ENCODE measurements around the gene MAP3K12. TPM values are rescaled to one million over a fixed set of nuclear protein-coding genes. Genes with fewer than 3 reads are reported as not detected.
"Not testable (repeated sequence)": the region's sequence is repeated elsewhere in the genome, so short reads cannot be mapped to it uniquely, and the experiment has no call there.

MAP3K12 gene
- total RNA-seq, 1 donor: 4.6 TPM

DNA sequence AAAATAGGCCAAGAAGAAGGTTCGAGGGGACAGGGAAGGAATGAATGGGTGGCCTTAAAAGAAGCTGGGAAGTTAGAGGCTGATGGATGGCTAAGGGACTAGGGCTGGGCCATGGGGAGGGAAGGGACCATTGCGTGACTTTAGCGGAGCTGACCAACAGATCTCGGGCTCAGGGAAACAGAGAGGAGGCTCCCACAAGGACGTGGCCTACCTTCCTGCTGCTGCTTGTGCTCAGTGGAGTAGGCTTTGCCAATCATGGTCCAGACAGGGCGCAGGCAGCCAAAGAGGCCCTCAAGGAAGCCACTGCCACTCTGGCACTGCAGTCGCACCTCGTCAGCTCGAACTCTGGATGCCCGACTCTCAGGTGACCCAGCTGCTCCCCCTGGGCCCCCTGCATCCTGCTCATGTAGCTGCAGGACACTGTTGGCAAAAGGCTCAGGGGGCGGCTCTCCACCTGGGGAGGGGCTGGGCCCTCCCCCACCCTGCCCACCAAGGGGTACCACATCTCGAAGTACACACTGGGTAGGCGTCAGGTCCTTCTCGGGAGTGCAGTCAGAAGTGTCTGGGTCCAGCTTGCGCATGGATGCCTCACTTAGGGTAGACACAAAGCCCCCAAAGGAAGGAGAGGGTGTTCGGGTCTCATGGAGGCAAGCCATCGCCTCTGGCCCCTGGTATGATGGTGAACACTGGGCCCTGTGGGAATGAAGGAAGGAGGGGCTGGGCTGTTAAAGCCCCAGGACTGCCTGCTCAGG, 12.3 kb downstream of the MAP3K12 start:
- Histone ChIP-seq H3K4me1 (ENCODE audit: insufficient read depth, low read length) (no peaks in the 10 kb centered on the region), H3K27me3 (ENCODE audit: insufficient read depth, low read length) (no peaks in the 10 kb centered on the region), H3K9me3 (ENCODE audit: low read depth, low read length) (no peaks in the 10 kb centered on the region), H3K4me3 (ENCODE audit: low read length) (no peak overlapping the region)

GRCh38 chr12:53485955-53486735, 13.1 kb downstream of the MAP3K12 start:
- H3K27me3 ChIP-seq (ENCODE audit: insufficient read depth, low read length): no peaks in the 10 kb centered on the region
- no peaks in the 10 kb centered on the region for H3K4me1 ChIP-seq (ENCODE audit: insufficient read depth, low read length)
- no peak overlapping the region for H3K4me3 ChIP-seq (ENCODE audit: low read length)
- H3K9me3 ChIP-seq (ENCODE audit: low read depth, low read length): no peaks in the 10 kb centered on the region

DNA sequence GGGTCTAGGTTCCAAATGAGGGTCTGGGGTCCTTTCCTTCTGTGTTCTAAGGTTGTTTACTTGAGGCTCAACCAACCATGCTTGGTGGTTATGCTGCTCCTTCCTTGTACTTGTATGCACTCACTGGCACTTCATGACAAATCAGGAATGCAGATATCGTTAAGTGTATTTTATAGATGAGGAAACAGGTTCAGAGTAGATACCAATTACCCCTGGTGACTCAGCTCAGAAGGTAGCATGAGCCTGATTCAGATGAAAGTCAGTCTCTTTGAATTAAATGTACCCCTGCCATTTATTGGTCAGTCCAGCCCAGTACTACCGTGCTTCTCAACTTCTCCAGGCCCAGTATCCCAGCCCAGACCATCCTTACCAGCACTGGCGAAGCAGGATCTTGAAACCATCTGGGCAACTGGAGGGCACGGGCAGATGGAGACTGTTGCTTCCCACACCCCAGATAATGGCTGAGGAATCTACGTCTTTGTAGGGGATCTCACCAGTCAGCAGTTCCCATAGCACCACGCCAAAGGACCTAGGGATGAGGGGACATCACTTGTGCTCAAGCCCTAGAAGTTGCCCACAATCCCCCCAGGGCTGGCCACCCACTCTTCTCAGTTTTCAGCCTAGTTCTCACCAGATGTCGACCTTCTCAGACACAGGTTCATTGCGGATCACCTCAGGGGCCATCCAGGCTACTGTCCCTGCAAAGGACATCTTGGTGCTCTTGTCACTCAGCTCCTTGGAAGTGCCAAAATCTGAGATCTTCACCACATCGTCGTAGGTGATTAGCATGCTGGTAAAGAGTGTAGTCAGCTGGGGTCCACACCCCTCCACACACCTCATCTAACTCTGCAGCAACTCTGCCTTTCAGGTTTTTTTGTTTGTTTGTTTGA, 14.3 kb downstream of the MAP3K12 start:
- Histone ChIP-seq H3K4me1 (ENCODE audit: insufficient read depth, low read length) (no peaks in the 10 kb centered on the region), H3K27me3 (ENCODE audit: insufficient read depth, low read length) (no peaks in the 10 kb centered on the region), H3K4me3 (ENCODE audit: low read length) (no peak overlapping the region), H3K9me3 (ENCODE audit: low read depth, low read length) (no peaks in the 10 kb centered on the region)

GRCh38 chr12:53483979-53484377, 15.3 kb downstream of the MAP3K12 start:
- H3K4me3 ChIP-seq (ENCODE audit: low read length): no peak overlapping the region
- H3K4me1 ChIP-seq (ENCODE audit: insufficient read depth, low read length): no peaks in the 10 kb centered on the region
- no peaks in the 10 kb centered on the region for H3K9me3 ChIP-seq (ENCODE audit: low read depth, low read length)
- H3K27me3 ChIP-seq (ENCODE audit: insufficient read depth, low read length): no peaks in the 10 kb centered on the region

DNA sequence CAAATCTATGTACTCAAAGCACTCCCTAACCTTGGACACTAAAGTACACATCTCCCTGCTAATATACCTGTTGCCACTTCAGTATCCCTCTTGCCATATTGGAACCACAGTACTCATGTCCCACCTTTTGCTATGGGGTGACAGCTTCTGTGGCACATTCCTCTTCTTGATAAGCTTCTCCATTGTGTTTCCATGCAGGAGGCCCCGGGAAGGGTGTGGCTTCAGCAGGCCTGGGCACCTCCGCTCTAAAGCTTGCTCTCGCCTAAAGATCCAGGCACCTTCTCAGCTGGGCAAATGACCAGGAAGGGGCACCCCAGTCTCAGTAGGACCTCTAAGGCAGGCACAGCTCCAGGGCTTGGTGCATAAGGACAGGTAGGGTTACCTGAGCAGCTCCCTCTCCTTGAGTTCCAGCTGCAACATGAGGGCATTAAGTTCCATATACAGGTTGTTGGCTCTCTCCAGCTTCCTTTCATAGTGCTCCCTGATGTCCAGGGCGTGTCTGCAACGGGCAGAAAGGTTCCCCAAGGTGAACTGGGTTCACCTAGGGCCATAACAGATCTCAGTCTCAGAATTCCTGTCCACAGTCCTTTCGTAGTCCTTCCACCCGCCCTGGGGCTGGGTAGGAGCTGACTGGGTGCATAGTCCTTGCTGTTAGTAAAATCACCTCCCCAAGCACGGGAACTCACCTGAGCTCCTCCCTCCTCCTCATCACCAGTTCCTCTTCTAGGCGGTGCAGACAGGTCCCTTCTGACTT, 15.9 kb downstream of the MAP3K12 start:
- no peaks in the 10 kb centered on the region for H3K9me3 ChIP-seq (ENCODE audit: low read depth, low read length)
- H3K4me1 ChIP-seq (ENCODE audit: insufficient read depth, low read length): no peaks in the 10 kb centered on the region
- H3K4me3 ChIP-seq (ENCODE audit: low read length): no peak overlapping the region
- no peaks in the 10 kb centered on the region for H3K27me3 ChIP-seq (ENCODE audit: insufficient read depth, low read length)

DNA sequence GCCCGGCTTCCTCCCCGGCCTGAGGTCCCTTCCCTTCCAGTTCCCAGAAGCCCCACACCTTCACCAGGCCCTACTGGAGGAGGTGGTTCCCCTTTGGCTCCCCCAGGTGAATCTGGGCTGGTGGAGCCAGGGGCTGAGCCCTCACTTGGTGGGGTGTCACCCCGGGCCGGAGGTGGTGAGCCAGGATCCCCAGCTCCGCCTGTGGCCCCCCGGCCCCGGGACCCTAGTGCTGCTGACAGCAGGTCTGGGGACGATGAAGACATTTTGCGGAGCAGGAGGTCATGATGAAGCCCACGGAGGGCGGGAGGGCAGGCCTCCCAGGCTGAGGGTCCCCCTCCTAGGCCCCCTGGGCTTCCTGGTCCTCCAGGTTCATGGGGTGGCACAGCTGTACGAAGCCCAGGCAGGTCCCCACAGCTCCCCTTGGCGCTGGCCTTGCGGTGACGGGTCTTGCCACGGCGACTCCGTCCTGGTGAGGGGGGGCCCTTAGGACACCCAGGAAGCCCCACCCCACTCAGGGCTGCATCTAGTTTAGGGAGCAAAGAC, 16.6 kb downstream of the MAP3K12 start:
- Histone ChIP-seq H3K27me3 (ENCODE audit: insufficient read depth, low read length) (no peaks in the 10 kb centered on the region), H3K4me3 (ENCODE audit: low read length) (no peak overlapping the region), H3K4me1 (ENCODE audit: insufficient read depth, low read length) (no peaks in the 10 kb centered on the region), H3K9me3 (ENCODE audit: low read depth, low read length) (no peaks in the 10 kb centered on the region)

- no peaks in the 10 kb centered on the region for H3K27me3 ChIP-seq (ENCODE audit: insufficient read depth, low read length)
- no peaks in the 10 kb centered on the region for H3K9me3 ChIP-seq (ENCODE audit: low read depth, low read length)
- no peak overlapping the region for H3K4me3 ChIP-seq (ENCODE audit: low read length)
- H3K4me1 ChIP-seq (ENCODE audit: insufficient read depth, low read length): no peaks in the 10 kb centered on the region
Observed at GRCh38 chr12:53481939-53482586, 17.2 kb downstream of the MAP3K12 start.

DNA sequence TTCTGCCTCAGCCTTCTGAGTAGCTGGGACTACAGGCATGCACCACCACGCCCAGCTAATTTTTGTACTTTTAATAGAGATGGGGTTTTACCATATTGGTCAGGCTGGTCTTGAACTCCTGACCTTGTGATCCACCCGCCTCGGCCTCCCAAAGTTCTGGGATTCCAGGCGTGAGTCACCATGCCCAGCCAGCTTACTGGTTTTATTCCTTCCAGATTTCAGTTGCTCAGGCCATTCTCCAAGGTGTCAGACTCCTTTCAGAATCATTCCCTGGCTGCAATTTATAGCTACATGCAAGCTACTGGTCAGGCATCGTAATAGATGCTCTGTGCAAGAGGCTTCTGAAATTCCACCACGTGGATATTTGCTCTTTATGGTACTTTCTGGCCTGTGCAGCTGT, 17.8 kb downstream of the MAP3K12 start:
- H3K9me3 ChIP-seq (ENCODE audit: low read depth, low read length); H3K27me3 ChIP-seq (ENCODE audit: insufficient read depth, low read length); H3K4me3 ChIP-seq (ENCODE audit: low read length); H3K4me1 ChIP-seq (ENCODE audit: insufficient read depth, low read length): not testable (repeated sequence)

GRCh38 chr12:53480491-53481442, 18.5 kb downstream of the MAP3K12 start:
- no peaks in the 10 kb centered on the region for H3K9me3 ChIP-seq (ENCODE audit: low read depth, low read length)
- H3K4me3 ChIP-seq (ENCODE audit: low read length): no peak overlapping the region
- no peaks in the 10 kb centered on the region for H3K27me3 ChIP-seq (ENCODE audit: insufficient read depth, low read length)
- no peaks in the 10 kb centered on the region for H3K4me1 ChIP-seq (ENCODE audit: insufficient read depth, low read length)

DNA sequence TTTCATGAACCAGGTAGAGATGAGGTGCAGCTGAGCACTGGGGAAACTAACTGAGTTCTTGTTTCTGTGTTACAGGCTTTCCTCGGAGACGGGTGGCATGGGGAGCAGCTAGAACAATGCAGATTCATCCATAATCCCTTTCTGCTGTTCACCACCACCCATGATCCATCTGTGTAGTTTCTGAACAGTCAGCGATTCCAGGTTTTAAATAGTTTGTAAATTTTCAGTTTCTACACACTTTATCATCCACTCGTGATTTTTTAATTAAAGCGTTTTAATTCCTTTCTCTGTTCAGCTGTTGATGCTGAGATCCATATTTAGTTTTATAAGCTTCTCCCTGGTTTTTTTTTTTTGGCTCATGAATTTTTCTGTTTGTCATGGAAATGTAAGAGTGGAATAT, 19.9 kb downstream of the MAP3K12 start:
- H3K27me3 ChIP-seq (ENCODE audit: insufficient read depth, low read length): no peaks in the 10 kb centered on the region
- no peaks in the 10 kb centered on the region for H3K9me3 ChIP-seq (ENCODE audit: low read depth, low read length)
- no peak overlapping the region for H3K4me3 ChIP-seq (ENCODE audit: low read length)
- H3K4me1 ChIP-seq (ENCODE audit: insufficient read depth, low read length): no peaks in the 10 kb centered on the region

DNA sequence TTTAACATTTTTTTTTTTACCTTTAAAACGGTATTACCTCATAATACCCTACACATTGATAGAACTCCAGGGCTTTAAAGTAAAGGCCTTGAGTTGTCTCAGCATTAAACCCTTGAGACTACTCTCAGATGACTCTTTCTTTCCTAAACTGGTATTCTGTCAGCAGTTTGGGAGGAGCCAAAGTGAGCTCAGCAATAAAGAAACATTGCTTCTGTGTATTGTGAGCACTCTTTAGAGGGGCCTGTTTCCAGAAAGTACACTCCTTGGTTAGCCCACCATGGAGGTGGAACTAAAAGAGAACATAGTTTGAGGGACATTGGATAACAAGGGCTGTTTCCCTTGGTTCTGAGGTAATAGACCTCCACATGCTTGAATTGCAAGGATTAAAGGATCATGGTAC, 20.4 kb downstream of the MAP3K12 start:
- no peaks in the 10 kb centered on the region for H3K27me3 ChIP-seq (ENCODE audit: insufficient read depth, low read length)
- no peaks in the 10 kb centered on the region for H3K9me3 ChIP-seq (ENCODE audit: low read depth, low read length)
- no peak overlapping the region for H3K4me3 ChIP-seq (ENCODE audit: low read length)
- no peaks in the 10 kb centered on the region for H3K4me1 ChIP-seq (ENCODE audit: insufficient read depth, low read length)

DNA sequence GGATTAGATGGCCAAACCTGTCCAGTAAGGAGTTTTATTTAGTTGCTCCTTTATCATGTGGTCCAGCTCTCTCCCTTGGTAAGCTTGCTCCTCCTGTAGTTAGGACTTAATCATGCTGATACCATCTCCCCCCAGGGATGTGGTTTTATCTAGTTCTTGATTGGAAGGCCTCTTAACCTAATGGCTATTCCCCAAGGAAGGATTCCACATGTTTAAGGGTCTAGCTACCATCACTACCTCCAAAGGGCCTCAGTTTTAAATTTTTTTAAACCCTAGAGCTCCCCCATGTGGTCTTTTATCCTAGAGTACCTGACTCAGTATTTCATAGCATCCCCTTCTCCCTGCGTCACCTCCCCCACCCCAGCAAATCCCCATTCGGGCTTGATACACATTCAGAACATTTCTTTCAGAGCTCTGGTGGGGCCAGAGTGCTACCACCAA, 22.5 kb downstream of the MAP3K12 start:
- Histone ChIP-seq H3K27me3 (ENCODE audit: insufficient read depth, low read length) (no peaks in the 10 kb centered on the region), H3K4me3 (ENCODE audit: low read length) (no peak overlapping the region), H3K4me1 (ENCODE audit: insufficient read depth, low read length) (peaks cover 6% of the 10 kb centered on the region), H3K9me3 (ENCODE audit: low read depth, low read length) (no peaks in the 10 kb centered on the region)

DNA sequence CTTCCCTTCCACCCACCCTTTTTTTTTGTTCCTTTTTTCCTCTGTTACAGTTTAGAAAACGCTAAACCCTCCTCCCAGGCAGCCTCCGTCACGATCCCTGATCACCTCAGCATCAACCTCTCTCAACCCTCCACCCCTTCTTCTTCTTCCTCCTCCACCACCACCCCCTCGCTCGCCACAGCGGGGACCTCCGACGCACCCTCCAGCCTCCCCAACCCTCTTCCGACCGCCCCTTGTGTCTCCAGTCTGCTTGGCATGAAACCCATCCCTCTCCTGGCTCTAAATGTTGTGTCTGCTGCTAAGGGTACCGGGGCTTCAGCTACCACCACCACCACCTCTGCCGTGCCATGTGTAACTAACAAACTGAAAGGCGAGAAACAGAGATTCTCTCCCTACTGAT, 24.4 kb downstream of the MAP3K12 start:
- peaks cover 6% of the 10 kb centered on the region for H3K4me1 ChIP-seq (ENCODE audit: insufficient read depth, low read length)

More for the DNA sequence above, 24.4 kb downstream of the MAP3K12 start:
- no peaks in the 10 kb centered on the region for H3K9me3 ChIP-seq (ENCODE audit: low read depth, low read length)
- H3K27me3 ChIP-seq (ENCODE audit: insufficient read depth, low read length): no peaks in the 10 kb centered on the region
- H3K4me3 ChIP-seq (ENCODE audit: low read length): no peak overlapping the region

Measured in mononuclear cell (primary cell).